ENCODE results near the gene TREML1.

Gene TREML1

DNA sequence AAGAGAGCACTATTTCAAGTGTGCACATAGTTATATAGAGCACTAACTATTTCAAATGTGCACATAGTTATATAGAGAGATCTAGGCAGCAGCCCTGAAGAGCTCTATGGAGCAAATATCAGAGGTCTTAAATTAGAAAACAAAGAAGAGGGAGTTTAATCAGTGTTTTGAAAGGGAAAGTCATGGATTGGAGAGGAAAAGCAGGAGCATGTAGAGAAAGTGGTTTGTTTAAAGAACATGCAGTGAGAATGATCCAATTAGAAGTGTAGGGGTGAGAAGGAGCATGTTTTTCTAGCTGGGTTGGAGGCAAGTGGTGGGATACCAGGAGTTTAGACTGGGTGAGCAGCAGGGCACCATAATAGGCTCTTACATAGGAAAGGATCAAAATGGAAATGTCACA, 17.2 kb downstream of the TREML1 start:
- no peak for DNase-seq

DNA sequence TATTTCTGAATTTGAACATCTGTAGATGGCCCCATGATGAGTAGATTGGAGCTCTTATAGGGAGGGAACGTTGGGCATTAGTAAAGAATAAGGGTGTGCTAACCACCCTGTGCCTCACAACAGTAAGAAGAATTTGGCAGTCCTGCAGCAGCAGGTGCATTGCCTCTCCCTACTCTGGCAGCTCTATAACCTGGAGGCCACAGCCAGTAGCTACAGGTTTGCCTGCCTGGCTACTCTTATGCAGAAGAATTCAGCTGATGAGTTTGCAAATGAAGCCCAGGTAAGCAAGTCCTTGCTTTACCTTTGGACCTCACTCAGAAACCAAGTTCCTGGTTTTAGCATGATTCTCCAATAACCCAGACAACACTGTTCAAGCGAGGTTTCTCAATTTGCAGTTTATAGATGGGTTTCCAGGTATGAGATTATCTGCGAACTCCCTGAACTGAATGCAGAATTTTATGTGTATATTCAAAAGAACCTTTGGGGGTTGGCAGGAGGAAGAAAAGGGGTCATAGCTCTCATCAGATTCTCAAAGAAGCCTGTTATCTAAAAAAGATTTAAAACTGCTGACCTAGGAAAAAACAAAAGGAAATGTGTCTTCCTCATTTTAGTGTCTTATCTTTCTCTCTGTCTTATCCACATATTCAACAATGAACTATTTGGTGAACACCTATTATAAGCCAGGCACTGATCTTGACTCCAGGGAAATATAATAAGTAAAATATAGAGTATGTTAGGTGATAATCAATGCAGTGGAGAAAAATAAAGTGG, 18.9 kb downstream of the TREML1 start:
- DNase-seq: no peak

DNA sequence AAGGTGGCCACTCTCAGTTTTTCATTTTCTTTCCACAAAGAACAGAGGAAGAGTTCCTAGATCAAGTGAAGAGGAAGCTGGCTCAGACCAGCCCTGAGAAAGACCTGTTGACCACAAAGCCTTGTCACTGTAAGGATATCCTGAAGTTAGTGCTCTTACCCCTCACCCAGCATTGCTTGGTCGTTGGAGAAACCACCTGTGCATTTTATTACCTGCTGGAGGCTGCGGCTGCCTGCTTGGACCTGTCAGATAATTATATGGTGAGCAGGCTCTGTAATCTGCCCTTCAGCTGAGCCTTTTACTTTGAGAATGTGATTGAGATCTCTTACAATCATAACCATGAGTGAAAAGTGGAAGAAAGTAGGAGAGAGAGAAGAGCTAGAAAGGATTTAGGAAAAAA, 21.9 kb downstream of the TREML1 start:
- DNase-seq: no peak

DNA sequence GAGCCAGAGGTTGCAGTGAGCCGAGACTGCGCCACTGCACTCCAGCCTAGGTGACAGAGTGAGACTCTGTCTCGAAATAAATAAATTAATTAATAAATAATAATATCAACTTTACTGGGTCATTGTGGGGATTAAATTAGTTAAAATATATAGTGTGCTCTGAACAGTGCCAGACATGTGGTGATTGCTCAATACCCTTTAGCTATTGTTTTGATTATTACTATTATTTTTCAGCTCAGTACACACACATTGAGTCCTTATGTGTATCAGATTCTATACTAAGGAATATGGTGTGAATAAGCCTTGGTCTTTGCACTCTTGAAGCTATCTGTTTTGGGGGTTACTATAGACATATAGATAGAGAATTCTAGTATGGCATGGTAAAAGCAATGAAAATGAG, 28.9 kb downstream of the TREML1 start:
- DNase-seq: no peak

DNA sequence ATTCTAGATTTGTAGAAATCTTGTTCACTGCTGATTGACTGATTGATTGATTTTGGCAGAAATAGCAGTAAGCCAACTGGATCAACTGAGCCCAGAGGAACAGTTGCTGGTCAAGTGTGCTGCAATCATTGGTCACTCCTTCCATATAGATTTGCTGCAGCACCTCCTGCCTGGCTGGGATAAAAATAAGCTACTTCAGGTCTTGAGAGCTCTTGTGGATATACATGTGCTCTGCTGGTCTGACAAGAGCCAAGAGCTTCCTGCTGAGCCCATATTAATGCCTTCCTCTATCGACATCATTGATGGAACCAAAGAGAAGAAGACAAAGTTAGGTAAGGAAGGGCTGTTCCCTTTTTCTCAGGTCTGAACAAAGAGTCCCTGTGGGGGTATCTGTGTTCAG, 31.2 kb downstream of the TREML1 start:
- no peak for DNase-seq

DNA sequence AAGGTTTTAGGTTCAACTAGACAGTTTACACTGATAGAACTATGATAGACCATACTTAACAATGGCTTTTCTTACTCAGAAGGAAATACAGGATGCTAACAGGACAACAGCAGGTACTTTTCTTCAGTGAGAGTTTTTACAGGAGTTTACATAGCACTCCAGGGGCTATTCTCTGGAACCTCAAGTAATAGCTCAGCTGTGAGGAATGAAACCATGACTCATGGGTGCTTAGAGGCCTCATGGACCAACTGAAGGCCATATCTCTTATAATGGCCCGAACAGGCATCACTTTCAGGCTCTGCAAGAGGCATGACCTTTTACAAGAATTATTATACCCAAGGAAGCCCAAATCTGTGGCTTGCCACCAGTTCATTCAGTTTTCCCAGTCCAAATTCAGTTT, 31.8 kb downstream of the TREML1 start:
- no peak for DNase-seq

DNA sequence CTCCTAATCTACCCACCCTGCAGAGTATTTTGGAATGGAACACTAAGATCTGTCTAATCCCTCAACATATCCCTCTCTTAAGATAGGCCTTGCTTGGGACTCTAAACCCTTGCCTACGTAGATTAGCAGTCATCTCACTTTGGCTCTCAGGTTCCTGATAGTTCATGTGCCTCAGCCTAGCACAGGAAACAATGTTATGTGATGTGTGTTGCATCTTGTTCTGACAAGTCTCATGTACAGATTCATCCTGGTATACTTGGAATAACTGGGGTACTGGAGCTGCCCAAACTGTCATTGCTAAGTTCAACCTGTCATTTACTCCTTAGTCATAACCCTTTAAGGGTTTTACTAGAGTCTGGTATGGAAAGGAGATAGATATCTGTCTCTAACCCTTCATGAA, 34.1 kb downstream of the TREML1 start:
- DNase-seq: no peak

DNA sequence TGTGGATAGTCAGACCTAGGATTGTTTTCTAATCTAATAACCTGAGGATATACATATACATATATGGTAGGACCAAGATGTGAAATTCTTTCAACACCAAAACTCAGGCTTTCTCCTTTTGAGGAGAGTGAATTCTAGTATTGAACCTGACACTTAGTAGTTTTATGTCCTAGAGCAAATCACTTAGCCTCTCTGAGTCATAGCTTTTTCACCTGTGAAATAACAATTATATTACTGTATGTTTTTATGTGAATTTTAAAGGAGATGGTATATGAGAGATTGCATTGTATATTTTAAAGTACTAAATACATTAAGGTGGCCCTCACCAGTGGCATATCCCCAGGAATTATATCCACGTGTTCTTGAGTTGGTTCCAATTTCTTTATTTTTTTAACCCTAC, 34.6 kb downstream of the TREML1 start:
- DNase-seq: no peak

DNA sequence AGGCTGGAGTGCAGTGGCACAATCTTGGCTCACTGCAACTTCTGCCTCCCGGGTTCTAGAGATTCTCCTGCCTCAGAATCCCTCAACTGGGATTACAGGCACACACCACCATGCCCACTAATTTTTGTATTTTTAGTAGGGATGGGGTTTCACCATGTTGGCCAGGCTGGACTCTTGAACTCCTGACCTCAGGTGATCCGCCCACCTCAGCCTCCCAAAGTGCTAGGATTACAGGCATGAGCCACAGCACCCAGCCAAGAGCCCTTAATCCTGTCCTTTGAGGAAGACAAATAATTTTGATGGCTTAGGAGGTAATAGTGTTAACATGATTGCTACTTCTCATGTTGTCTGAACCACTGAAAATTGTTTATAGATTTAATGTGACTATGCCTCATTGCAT, 39.1 kb downstream of the TREML1 start:
- peak; percentile 77 for DNase-seq

DNA sequence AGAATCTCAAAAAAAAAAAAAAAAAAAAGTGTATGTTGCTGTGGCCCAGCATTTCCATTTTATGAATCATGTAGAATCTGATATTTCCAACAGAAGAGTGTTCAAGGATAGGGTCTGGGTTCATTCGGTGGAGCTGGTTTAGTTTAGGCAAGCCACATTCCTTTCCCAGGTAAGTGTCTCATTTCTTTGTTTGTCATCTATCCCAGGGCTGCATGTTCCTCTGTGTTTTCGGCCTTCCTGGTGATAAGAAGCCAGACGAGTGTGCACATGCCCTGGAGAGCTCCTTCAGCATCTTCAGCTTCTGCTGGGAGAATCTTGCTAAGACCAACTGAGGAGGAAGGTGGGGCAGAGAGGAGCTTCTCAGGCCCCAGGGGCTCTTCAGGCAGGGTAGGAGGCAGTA, 43.1 kb downstream of the TREML1 start:
- DNase-seq: no peak

DNA sequence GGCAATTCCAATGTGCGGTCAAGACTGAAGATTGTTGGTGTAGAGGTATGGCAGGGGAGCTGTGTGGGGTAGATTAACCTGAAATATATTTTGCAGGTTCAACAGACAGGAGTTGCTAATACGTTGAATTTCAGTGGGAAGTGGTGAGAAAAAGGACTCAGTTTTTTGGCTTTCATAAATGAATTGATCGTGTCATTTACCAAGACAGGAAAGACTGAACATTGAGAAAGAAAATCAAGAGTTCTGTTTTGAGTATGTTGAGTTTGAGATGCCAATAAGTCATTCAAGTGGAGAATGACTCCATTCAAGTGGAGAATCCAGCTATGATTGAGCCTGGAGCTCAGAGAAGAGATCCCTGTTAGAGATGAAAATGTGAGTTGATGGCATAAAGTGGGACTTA, 50.3 kb downstream of the TREML1 start:
- no peak for DNase-seq

DNA sequence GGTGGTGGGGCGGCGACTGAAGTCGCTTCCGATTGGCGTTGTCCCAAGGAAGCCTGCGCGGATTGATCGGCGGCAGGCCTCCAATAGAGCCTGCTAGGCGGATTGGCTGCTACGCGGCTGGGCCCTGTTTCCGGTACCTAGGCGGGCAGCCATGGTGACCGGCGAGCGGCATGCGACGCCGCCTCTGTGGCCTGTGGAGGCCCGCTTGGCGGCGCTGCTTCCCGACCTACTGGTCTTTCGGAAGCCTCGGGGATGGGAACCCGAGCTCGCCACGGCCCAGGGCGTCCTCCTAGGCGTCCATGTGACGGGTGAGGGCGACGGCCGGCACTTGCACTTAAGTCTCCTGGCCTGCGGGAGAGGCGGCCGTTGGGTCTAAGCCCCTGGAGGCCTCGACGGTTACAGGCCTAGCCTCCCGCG, 53.3 kb downstream of the TREML1 start:
- no peak for DNase-seq

Measured in NCI-H82 (cell line).